AG10803 (cell line): ENCODE measurements around the gene TNIP2.
A peak's percentile ranks its signal among the peaks of the same experiment; 100 is the strongest.

Experiments used
- DNase-seq: peaks from one replicate; pipeline ENCODE4 v3.0.0; 2010; ENCODE audit warnings: low read depth
- H3K4me3 ChIP-seq: 2 replicates; pipeline ENCODE4 v1.5.1; 2011; ENCODE audit warnings: mild to moderate bottlenecking, low read length, control low read depth
- TF ChIP-seq, protein P1 (sequence below): conservative IDR thresholded peaks from 2 replicates; pipeline ENCODE4 v1.5.1; 2011; ENCODE audit warnings: mild to moderate bottlenecking, low read length, control low read depth, inconsistent platforms

TNIP2 gene

GRCh38 chr4:2795893-2796848, 40.0 kb upstream of the TNIP2 start:
- TF ChIP-seq, protein P1, sequence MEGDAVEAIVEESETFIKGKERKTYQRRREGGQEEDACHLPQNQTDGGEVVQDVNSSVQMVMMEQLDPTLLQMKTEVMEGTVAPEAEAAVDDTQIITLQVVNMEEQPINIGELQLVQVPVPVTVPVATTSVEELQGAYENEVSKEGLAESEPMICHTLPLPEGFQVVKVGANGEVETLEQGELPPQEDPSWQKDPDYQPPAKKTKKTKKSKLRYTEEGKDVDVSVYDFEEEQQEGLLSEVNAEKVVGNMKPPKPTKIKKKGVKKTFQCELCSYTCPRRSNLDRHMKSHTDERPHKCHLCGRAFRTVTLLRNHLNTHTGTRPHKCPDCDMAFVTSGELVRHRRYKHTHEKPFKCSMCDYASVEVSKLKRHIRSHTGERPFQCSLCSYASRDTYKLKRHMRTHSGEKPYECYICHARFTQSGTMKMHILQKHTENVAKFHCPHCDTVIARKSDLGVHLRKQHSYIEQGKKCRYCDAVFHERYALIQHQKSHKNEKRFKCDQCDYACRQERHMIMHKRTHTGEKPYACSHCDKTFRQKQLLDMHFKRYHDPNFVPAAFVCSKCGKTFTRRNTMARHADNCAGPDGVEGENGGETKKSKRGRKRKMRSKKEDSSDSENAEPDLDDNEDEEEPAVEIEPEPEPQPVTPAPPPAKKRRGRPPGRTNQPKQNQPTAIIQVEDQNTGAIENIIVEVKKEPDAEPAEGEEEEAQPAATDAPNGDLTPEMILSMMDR: no peak
- peak; percentile 83 for DNase-seq
- no peak overlapping the region for H3K4me3 ChIP-seq

GRCh38 chr4:2795300-2795892, 39.3 kb upstream of the TNIP2 start:
- peak overlapping the region; percentile 72; the same call in 1 of the 2 replicates for H3K4me3 ChIP-seq
- TF ChIP-seq, protein P1: no peak
- DNase-seq: no peak

GRCh38 chr4:2794486-2795299, 38.6 kb upstream of the TNIP2 start:
- peak; percentile 85 for DNase-seq
- H3K4me3 ChIP-seq: peak overlapping the region; percentile 72
- TF ChIP-seq, protein P1: no peak

- H3K4me3 ChIP-seq: peak overlapping the region; percentile 72
- peak; percentile 68 for DNase-seq
- TF ChIP-seq, protein P1: no peak
Measured at GRCh38 chr4:2793586-2794485, 37.7 kb upstream of the TNIP2 start.

DNA sequence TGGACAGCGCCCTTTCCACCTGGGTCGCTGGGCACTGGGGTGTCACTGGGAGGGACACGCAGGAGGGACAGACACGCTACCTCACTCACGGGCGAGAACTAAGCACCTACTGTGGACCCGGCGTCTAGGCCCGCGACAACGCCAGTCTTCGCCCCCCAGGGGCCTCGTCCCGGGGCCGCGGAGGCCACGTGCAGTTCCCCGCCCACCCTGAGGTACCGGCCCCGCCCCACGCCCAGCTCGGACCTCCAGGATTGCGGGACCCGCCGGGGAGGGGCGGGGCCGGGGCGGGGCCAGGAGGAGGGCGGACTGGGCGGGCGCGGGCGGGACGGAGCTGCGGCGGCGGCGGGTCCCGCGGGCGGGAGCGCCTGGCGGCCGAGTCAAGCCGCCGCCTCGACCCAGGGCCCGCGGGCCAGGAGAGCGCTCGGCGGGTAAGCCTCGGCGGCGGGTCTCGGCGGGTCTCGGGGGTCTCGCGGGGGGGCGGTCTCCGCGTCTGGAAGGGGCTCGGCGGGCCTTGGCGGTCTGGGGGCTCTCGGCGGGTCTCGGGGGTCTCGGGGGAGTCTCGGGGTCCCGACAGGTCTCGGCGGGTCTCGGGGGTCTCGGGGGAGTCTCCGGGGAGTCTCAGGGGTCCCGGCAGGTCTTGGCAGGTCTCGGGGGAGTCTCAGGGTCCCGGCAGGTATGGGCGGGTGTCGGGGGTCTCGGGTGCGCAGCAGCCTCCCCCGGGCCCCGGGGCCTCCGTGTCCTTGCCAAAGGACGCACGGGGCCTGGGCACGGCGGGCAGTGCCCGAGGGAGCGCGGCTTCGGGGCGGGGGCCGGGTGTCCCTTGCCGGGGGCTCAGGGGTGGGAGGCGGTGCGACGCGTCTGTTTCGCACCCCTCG, 36.8 kb upstream of the TNIP2 start, which contains the start of gene SH3BP2:
Gene SH3BP2 (plus strand): TSS at position 375 of the 875 bp plus-strand sequence. CDS start 27,533 bp downstream, outside the sequence.
- DNase-seq: peak; percentile 66
- H3K4me3 ChIP-seq: peak within 1 kb of the TSS; percentile 72
- TF ChIP-seq, protein P1: no peak
